ENCODE data around the gene CST8.
A peak's percentile ranks its signal among the peaks of the same experiment; 100 is the strongest.

CST8 gene, protein sequence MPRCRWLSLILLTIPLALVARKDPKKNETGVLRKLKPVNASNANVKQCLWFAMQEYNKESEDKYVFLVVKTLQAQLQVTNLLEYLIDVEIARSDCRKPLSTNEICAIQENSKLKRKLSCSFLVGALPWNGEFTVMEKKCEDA
- total RNA-seq = 0 reads per million in 3 donors

DNA sequence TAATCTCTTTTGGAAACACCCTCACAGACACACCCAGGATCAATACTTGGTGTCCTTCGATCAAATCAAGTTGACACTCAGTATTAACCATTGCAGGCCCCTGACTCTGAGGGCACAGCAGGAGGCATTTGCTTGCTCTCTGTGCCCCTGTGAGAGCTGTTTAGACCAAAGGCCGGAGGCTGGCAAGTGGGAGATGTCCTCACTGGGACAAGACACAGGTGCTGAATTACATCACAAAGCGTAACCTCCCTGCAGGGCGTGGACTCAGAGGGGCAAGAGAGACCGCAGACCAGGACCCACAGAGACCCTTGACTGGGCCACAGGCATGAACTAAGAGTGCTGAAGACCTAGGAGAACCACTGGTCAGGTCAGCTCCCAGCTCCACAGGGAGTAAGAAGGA, at the start of gene CST8:
Gene CST8 (plus strand): TSS at position 301 of the 400 bp plus-strand sequence. CDS start 551 bp downstream, outside the sequence.
- Histone ChIP-seq H3K36me3 (ENCODE audit: control insufficient read depth, insufficient read depth, low read length) (no peaks in the 10 kb centered on the region), H3K4me1 (ENCODE audit: control insufficient read depth, insufficient read depth, low read length, poor library complexity, severe bottlenecking) (no peaks in the 10 kb centered on the region), H3K27me3 (replicated peaks; ENCODE audit: control insufficient read depth, insufficient read depth, low read length, poor library complexity, severe bottlenecking) (no peaks in the 10 kb centered on the region), H3K4me3 (ENCODE audit: insufficient read depth, low read depth, low read length, poor library complexity, severe bottlenecking) (no peak within 1 kb of the TSS), H3K9me3 (ENCODE audit: control insufficient read depth, low read length) (no peaks in the 10 kb centered on the region), H3K27ac (ENCODE audit: insufficient read depth, low read length, poor library complexity, severe bottlenecking) (no peak within 1 kb of the TSS)
- no peak for DNase-seq

DNA sequence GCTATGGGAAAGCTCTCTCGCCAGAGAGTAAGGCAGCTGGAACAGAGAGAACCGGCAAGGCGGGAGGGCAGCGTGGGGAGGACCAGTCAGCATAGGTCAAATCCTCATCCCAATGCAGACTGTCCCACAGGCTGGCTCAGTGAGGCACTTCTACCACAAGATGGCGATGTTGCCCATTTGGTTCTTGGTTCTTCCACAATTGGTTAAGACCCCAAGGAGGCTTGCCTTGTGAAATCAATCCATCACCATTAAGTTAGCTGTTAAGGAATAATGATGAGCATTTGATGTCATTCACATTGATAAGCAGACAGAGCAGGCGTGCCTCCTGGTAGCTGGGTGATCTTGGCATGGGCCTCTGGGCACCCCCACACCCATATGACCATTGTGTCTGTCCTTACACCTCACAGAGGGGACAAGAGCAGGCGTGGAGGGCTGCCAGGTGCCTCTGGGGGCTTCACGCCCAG, 49.0 kb upstream of the CST8 start:
- peak in 1 of 3 donors; percentile 28 for DNase-seq
- no peaks in the 10 kb centered on the region for H3K27me3 ChIP-seq (replicated peaks; ENCODE audit: control insufficient read depth, insufficient read depth, low read length, poor library complexity, severe bottlenecking)
- no peaks in the 10 kb centered on the region for H3K4me1 ChIP-seq (ENCODE audit: control insufficient read depth, insufficient read depth, low read length, poor library complexity, severe bottlenecking)
- no peak overlapping the region for H3K4me3 ChIP-seq (ENCODE audit: insufficient read depth, low read depth, low read length, poor library complexity, severe bottlenecking)
- H3K27ac ChIP-seq (ENCODE audit: insufficient read depth, low read length, poor library complexity, severe bottlenecking) = no peak overlapping the region
- H3K36me3 ChIP-seq (ENCODE audit: control insufficient read depth, insufficient read depth, low read length) = no peaks in the 10 kb centered on the region
- H3K9me3 ChIP-seq (ENCODE audit: control insufficient read depth, low read length) = no peaks in the 10 kb centered on the region

DNA sequence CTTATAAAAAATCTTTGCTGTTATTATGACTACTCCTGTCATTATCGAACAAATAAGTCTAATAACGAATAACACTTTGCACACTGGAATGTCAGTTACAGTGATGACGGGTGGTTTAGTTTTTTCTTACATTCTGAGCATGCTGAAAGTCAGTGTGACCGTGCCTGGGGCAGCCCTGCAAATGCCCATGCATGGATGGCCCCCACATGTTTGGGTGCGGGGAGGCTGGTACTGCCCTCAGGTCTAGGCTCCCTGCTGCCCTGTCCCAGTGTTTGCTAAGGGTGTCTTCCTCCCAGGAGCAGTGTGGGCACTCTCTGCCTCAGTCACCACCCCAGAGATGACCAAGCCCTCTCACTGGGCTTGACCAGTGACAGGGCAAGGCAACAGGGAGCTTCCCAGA, 48.5 kb upstream of the CST8 start:
- Histone ChIP-seq H3K27me3 (replicated peaks; ENCODE audit: control insufficient read depth, insufficient read depth, low read length, poor library complexity, severe bottlenecking) (no peaks in the 10 kb centered on the region), H3K27ac (ENCODE audit: insufficient read depth, low read length, poor library complexity, severe bottlenecking) (no peak overlapping the region), H3K4me3 (ENCODE audit: insufficient read depth, low read depth, low read length, poor library complexity, severe bottlenecking) (no peak overlapping the region), H3K9me3 (ENCODE audit: control insufficient read depth, low read length) (no peaks in the 10 kb centered on the region), H3K36me3 (ENCODE audit: control insufficient read depth, insufficient read depth, low read length) (no peaks in the 10 kb centered on the region), H3K4me1 (ENCODE audit: control insufficient read depth, insufficient read depth, low read length, poor library complexity, severe bottlenecking) (no peaks in the 10 kb centered on the region)
- no peak for DNase-seq

DNA sequence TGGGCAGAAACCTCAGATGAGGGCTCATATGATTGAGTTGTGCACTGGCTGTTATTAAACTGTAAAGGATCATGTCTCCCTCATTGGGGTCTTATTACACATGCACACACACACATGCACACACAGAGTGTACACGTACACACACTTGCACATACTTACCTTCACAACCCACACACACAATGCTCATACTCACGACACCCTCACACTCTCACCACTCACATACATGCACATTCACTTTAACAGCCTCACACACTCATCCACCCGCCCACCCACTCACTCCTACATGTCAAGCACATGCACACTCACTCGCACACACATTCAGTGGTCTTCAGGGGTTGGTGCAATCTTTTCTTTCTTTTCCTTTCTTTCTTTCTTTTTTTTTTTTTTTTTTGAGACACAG, 46.1 kb upstream of the CST8 start:
- Histone ChIP-seq H3K4me3 (ENCODE audit: insufficient read depth, low read depth, low read length, poor library complexity, severe bottlenecking) (no peak overlapping the region), H3K36me3 (ENCODE audit: control insufficient read depth, insufficient read depth, low read length) (no peaks in the 10 kb centered on the region), H3K27ac (ENCODE audit: insufficient read depth, low read length, poor library complexity, severe bottlenecking) (no peak overlapping the region), H3K4me1 (ENCODE audit: control insufficient read depth, insufficient read depth, low read length, poor library complexity, severe bottlenecking) (no peaks in the 10 kb centered on the region), H3K27me3 (replicated peaks; ENCODE audit: control insufficient read depth, insufficient read depth, low read length, poor library complexity, severe bottlenecking) (no peaks in the 10 kb centered on the region), H3K9me3 (ENCODE audit: control insufficient read depth, low read length) (no peaks in the 10 kb centered on the region)
- DNase-seq = no peak

DNA sequence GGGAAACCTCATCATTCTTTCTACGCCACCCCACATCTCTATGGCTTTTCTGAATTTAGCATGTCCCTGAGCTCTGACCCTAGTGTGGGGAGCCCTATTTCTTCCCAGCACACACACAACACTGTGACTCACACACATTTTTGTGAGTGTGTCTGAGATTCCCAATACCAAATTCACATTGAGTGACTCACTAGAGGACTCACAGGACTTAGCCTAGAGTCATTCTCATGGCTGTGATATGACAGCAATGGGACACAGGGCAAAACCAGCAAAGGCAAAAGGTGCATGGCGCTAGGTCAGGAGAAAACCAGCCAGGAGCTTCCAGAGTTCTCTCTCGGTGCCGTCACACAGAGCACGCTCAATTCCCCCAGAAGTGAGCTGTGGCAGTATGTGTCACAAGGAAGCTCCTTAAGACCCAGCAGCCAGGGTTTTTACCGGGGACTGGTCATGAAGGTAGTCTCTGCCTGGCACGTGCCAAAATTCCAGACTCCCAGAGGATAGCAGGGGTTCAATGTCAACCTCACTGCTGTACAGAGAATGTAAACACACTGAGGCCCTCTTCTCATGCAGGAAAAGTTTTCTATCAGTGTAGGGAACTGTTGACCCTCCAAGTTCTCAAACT, 45.2 kb upstream of the CST8 start:
- H3K36me3 ChIP-seq (ENCODE audit: control insufficient read depth, insufficient read depth, low read length) = no peaks in the 10 kb centered on the region
- no peak overlapping the region for H3K4me3 ChIP-seq (ENCODE audit: insufficient read depth, low read depth, low read length, poor library complexity, severe bottlenecking)
- H3K27ac ChIP-seq (ENCODE audit: insufficient read depth, low read length, poor library complexity, severe bottlenecking) = no peak overlapping the region
- no peaks in the 10 kb centered on the region for H3K27me3 ChIP-seq (replicated peaks; ENCODE audit: control insufficient read depth, insufficient read depth, low read length, poor library complexity, severe bottlenecking)
- H3K9me3 ChIP-seq (ENCODE audit: control insufficient read depth, low read length) = no peaks in the 10 kb centered on the region
- no peaks in the 10 kb centered on the region for H3K4me1 ChIP-seq (ENCODE audit: control insufficient read depth, insufficient read depth, low read length, poor library complexity, severe bottlenecking)
- DNase-seq = no peak

DNA sequence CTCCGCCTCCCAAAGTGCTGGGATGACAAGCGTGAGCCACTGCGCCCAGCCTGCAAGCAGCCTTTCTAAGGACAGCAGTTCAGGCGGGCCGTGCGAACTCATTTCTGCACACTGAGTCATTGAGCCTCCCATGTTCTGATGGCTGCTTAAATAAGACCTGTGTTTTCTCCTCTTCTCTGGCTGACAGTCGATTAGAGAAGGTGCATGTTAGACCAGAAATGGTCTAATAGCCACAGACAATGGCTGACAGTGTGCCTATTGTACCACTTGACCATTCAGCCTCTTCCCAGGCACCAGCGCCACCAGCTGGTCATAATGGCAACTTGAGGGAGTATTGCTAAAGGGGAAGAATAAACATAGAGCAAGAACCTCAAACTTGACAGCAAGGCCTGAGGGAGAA, 44.4 kb upstream of the CST8 start:
- Histone ChIP-seq H3K4me3 (ENCODE audit: insufficient read depth, low read depth, low read length, poor library complexity, severe bottlenecking) (no peak overlapping the region), H3K9me3 (ENCODE audit: control insufficient read depth, low read length) (no peaks in the 10 kb centered on the region), H3K27me3 (replicated peaks; ENCODE audit: control insufficient read depth, insufficient read depth, low read length, poor library complexity, severe bottlenecking) (no peaks in the 10 kb centered on the region), H3K4me1 (ENCODE audit: control insufficient read depth, insufficient read depth, low read length, poor library complexity, severe bottlenecking) (no peaks in the 10 kb centered on the region), H3K36me3 (ENCODE audit: control insufficient read depth, insufficient read depth, low read length) (no peaks in the 10 kb centered on the region), H3K27ac (ENCODE audit: insufficient read depth, low read length, poor library complexity, severe bottlenecking) (no peak overlapping the region)
- DNase-seq = no peak

DNA sequence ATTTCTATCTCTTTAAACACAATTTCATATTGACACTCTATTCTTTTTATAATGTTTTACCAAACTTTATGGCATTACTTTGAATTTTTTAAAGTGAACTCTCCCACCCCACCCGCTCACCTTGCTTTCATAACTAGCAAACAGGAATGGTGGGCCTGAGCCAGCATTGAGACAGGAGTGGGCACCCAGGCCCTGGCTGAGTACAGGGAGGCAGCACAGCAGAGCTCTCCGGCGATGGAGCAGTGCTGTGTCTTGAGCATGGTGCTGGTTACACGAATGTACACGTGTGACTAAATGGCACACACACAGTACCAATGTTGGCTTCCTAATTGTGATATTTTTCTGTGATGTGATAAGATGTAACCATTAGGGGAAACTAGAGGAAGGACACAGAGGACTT, 42.8 kb upstream of the CST8 start:
- Histone ChIP-seq H3K27me3 (replicated peaks; ENCODE audit: control insufficient read depth, insufficient read depth, low read length, poor library complexity, severe bottlenecking) (no peaks in the 10 kb centered on the region), H3K36me3 (ENCODE audit: control insufficient read depth, insufficient read depth, low read length) (no peaks in the 10 kb centered on the region), H3K27ac (ENCODE audit: insufficient read depth, low read length, poor library complexity, severe bottlenecking) (no peak overlapping the region), H3K4me1 (ENCODE audit: control insufficient read depth, insufficient read depth, low read length, poor library complexity, severe bottlenecking) (no peaks in the 10 kb centered on the region), H3K4me3 (ENCODE audit: insufficient read depth, low read depth, low read length, poor library complexity, severe bottlenecking) (no peak overlapping the region), H3K9me3 (ENCODE audit: control insufficient read depth, low read length) (no peaks in the 10 kb centered on the region)
- DNase-seq = no peak

DNA sequence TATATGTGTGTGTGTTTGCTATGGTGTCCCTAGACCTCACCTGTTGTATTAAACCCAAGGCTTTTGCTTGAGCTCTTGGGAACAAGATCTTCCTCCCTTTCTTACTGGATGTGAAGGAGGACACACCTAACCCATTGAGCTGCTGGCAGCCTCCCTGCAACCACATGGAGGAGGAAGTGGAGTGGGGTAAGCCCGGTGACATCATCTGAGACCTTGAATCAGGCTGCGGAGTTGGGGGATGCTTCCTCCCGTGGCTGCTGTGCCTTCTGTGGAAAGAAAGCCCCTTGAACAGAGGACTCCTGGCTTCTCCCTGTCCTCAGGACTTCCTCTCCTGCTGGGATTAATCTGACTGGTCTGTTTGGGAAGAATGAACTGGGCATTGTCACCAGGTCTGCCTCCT, 41.5 kb upstream of the CST8 start:
- Histone ChIP-seq H3K27me3 (replicated peaks; ENCODE audit: control insufficient read depth, insufficient read depth, low read length, poor library complexity, severe bottlenecking) (no peaks in the 10 kb centered on the region), H3K4me3 (ENCODE audit: insufficient read depth, low read depth, low read length, poor library complexity, severe bottlenecking) (no peak overlapping the region), H3K27ac (ENCODE audit: insufficient read depth, low read length, poor library complexity, severe bottlenecking) (no peak overlapping the region), H3K4me1 (ENCODE audit: control insufficient read depth, insufficient read depth, low read length, poor library complexity, severe bottlenecking) (no peaks in the 10 kb centered on the region), H3K36me3 (ENCODE audit: control insufficient read depth, insufficient read depth, low read length) (no peaks in the 10 kb centered on the region), H3K9me3 (ENCODE audit: control insufficient read depth, low read length) (no peaks in the 10 kb centered on the region)
- no peak for DNase-seq

DNA sequence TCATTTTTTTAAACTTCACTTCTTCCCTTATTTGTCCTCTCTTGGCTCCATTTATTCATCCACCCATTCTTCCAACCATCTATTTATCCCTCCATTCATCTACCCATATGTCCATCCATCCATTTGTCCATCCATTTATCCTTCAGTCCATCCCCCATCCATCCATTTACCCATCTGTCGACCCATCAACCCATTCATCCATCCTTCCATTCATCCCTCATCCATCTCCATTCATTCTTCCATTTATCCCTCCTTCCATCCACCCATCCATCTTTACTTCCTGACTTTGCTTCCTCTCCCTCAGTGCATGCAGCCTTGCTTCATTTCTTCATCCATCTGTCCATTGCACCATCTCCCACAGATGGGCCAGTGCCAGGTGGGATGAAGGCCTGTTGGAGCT, 40.0 kb upstream of the CST8 start:
- H3K4me3 ChIP-seq (ENCODE audit: insufficient read depth, low read depth, low read length, poor library complexity, severe bottlenecking) = no peak overlapping the region
- no peaks in the 10 kb centered on the region for H3K36me3 ChIP-seq (ENCODE audit: control insufficient read depth, insufficient read depth, low read length)
- H3K27ac ChIP-seq (ENCODE audit: insufficient read depth, low read length, poor library complexity, severe bottlenecking) = no peak overlapping the region
- H3K4me1 ChIP-seq (ENCODE audit: control insufficient read depth, insufficient read depth, low read length, poor library complexity, severe bottlenecking) = no peaks in the 10 kb centered on the region
- no peaks in the 10 kb centered on the region for H3K27me3 ChIP-seq (replicated peaks; ENCODE audit: control insufficient read depth, insufficient read depth, low read length, poor library complexity, severe bottlenecking)
- no peak for DNase-seq
- H3K9me3 ChIP-seq (ENCODE audit: control insufficient read depth, low read length) = no peaks in the 10 kb centered on the region

DNA sequence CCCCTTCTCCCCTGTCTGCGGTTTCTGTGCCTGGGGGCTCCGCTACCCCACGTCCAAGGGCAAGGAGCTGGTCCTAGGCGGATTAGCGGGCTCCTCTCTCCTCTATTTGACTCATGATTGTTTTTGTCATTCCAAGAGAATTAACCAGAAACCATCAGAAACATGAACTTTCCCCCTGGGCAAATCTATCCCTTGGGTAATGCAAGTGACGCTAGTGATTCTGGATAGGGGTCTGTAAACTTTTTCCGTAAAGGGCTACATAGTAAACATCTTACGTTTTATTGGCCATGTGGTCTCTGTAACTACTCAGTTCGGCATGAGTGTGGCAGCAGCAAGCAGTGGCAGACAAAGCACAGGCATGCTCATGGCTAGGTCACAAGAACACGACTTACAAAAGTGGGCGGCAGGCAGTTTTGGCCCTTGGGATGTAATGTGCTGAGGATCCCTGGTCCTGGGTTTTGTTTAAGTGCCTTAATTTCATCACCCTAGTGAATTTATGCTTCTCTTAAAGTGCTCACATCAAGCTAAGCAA, 38.9 kb upstream of the CST8 start:
- H3K4me3 ChIP-seq (ENCODE audit: insufficient read depth, low read depth, low read length, poor library complexity, severe bottlenecking) = no peak overlapping the region
- H3K4me1 ChIP-seq (ENCODE audit: control insufficient read depth, insufficient read depth, low read length, poor library complexity, severe bottlenecking) = no peaks in the 10 kb centered on the region
- no peak for DNase-seq
- no peaks in the 10 kb centered on the region for H3K27me3 ChIP-seq (replicated peaks; ENCODE audit: control insufficient read depth, insufficient read depth, low read length, poor library complexity, severe bottlenecking)
- H3K36me3 ChIP-seq (ENCODE audit: control insufficient read depth, insufficient read depth, low read length) = no peaks in the 10 kb centered on the region
- H3K27ac ChIP-seq (ENCODE audit: insufficient read depth, low read length, poor library complexity, severe bottlenecking) = no peak overlapping the region
- H3K9me3 ChIP-seq (ENCODE audit: control insufficient read depth, low read length) = no peaks in the 10 kb centered on the region

All from effector memory CD4-positive, alpha-beta T cell (primary cell).